ENCODE measurements around the gene ARHGAP30. TPM values are rescaled to one million over a fixed set of nuclear protein-coding genes. Genes with fewer than 3 reads are reported as not detected.

Gene ARHGAP30
- total RNA-seq, 2 experiments from 2014 or later: 125 to 165 TPM

DNA sequence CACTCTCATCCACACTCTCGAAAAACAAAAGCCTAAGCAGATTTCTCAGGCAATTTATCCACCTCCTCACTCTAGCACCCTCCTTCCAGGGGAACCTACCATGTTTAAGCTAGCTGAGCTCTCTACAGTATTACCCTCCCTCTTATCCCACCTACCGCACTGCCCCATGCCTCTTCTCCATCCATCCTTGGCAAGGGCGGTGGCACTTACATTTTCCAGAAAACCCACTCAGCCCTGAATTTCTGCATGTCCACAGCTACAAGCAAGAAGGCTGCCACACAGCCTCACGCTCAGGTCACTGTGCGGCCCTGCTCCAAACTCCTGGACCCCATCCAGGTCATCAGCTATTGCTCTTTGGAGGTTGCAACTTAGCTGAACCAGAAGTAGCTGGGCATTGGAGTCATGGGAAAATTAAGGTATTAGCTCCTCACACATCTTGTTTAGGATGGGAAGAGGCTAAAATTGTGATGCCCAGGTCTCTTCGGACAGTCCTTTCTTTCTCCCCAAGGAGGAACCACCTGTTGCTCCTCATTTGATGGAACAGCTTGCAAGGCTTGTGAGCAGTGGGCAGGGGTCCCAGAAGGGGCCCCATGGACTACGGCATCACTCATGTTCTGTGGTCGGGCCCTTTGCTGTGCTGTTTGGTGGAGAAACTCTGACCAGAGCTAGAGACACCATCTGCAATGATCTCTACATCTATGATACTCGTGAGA is 29.6 kb upstream of the ARHGAP30 start:
- Mint-ChIP-seq H3K4me3 (peak overlapping the region; percentile 47), H3K27ac (no peak overlapping the region)

DNA sequence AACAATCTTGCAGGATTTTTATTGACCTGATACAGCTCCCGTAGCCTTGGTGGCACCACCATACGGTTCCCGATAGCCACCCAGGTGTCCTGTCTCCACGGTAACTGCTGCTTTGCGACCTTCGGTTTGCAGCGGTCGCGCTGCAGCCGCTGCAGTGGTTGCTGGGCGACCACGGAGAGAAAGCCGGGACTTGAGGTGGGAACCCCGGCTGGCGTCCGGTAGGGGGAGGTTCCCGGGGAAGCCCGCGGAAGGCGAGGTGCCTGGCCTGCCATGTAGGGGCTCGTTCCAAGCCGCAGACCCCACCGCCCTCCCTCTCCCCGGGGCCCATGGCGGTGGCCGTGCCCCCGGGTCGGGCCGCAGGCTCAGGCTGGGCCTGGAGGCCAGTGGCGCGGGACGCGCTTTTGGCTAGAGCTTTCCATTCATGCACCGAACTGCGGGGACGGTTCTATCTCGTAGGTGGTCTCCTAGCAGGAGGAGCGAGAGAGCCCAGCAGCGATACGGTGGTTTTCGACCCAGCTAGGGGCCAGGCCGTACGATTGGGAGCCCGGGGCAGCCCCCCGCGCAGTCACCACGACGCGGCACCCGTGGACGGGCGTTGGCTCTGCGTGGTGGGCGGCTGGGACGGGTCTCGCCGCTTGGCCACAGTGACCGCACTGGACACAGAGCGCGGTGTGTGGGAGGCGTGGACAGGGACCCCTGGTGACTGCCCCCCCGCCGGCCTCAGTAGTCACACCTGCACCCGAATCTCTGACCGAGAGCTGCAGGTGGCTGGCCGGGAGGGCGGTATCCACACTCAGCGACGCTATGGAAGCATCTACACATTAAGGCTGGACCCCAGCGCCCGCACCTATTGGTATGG is 28.7 kb upstream of the ARHGAP30 start, which contains the start of gene KLHDC9:
KLHDC9 (plus strand) TSS at position 152 of the 859 bp plus-strand sequence; CDS start at position 327, 175 bp downstream.
- ChIA-PET POLR2A (interaction anchor here (0.6 to 1.4 kb wide), 7 partner anchors 19 to 84 kb away, joined by 3 to 4 read pairs (median 3); partner anchors contain the start of gene TSTD1), CTCF (interaction anchor here (0.6 to 9.6 kb wide), 27 partner anchors 10 to 321 kb away, joined by 3 to 126 read pairs (median 4); partner anchors contain the start of genes ARHGAP30, ITLN2, PPOX and TOMM40L)
- DNase-seq: peak; percentile 84
- intact Hi-C loops (cut with DNase I, micrococcal nuclease): loop anchor here (2.0 to 5.0 kb wide), 2 partner anchors 34 to 261 kb away; partner anchors contain the start of gene DEDD (in 2 of the 2)
- Mint-ChIP-seq H3K9me3 (ENCODE audit: low read depth) (no peaks in the 10 kb centered on the region), H3K27ac (peak within 1 kb of the TSS; percentile 73), H3K4me1 (peaks cover 34% of the 10 kb centered on the region), H3K27me3 (no peaks in the 10 kb centered on the region), H3K36me3 (ENCODE audit: low read depth) (peaks cover 32% of the 10 kb centered on the region), H3K4me3 (peak within 1 kb of the TSS; percentile 71)
- ATAC-seq: peak; percentile 82

More for the DNA sequence above, 29.6 kb upstream of the ARHGAP30 start:
- Mint-ChIP-seq H3K36me3 (ENCODE audit: low read depth) (peaks cover 34% of the 10 kb centered on the region), H3K9me3 (ENCODE audit: low read depth) (no peaks in the 10 kb centered on the region), H3K27me3 (no peaks in the 10 kb centered on the region), H3K4me1 (peaks cover 29% of the 10 kb centered on the region)
- ATAC-seq: no peak
- CTCF ChIA-PET: interaction anchor here (0.7 to 9.6 kb wide), 11 partner anchors 14 to 310 kb away, joined by 3 to 126 read pairs (median 7); partner anchors contain the start of genes ARHGAP30, ITLN2, TSTD1 and USF1
- POLR2A ChIA-PET: interaction anchor here (1.0 kb wide), 1 partner anchor 32 kb away, joined by 3 read pairs; no protein-coding TSS in a partner anchor
- intact Hi-C loops (cut with DNase I, micrococcal nuclease): loop anchor here (2.0 to 5.0 kb wide), 2 partner anchors 34 to 262 kb away; partner anchors contain the start of gene DEDD (in 2 of the 2)
- no peak for DNase-seq

DNA sequence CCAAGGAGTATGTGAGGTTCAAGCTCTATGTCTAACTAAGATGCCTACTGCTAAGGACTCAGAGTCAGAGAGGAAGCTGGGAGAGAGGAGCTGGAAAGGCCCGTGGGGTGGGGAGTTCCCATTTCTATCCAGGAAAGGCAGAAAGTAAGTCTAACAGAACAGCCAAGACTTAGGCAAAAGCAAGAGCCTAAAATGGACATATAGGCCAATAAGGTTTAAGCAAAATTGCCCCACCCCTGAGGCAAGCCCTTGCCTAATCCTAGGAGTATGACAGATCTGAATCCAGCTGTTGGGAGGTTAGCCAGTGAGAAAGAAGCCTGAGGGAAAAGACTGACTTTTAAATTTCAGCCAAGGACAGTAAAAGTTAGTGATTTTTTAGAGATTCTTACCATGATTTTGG is 26.8 kb upstream of the ARHGAP30 start:
- H3K27me3 Mint-ChIP-seq: no peaks in the 10 kb centered on the region
- H3K27ac Mint-ChIP-seq: no peak overlapping the region
- intact Hi-C loops (cut with DNase I, micrococcal nuclease): loop anchor here (2.0 to 5.0 kb wide), 3 partner anchors 28 to 259 kb away; partner anchors contain the start of gene ARHGAP30 (in 1 of the 2)
- peaks cover 23% of the 10 kb centered on the region for H3K36me3 Mint-ChIP-seq (ENCODE audit: low read depth)
- H3K9me3 Mint-ChIP-seq (ENCODE audit: low read depth): no peaks in the 10 kb centered on the region
- no peak for DNase-seq
- ChIA-PET POLR2A (no interaction called here), CTCF (interaction anchor here (0.6 to 9.6 kb wide), 22 partner anchors 9 to 320 kb away, joined by 3 to 126 read pairs (median 6); partner anchors contain the start of genes ARHGAP30, F11R, ITLN2 and PPOX)
- H3K4me3 Mint-ChIP-seq: no peak overlapping the region
- ATAC-seq: no peak
- peaks cover 52% of the 10 kb centered on the region for H3K4me1 Mint-ChIP-seq

DNA sequence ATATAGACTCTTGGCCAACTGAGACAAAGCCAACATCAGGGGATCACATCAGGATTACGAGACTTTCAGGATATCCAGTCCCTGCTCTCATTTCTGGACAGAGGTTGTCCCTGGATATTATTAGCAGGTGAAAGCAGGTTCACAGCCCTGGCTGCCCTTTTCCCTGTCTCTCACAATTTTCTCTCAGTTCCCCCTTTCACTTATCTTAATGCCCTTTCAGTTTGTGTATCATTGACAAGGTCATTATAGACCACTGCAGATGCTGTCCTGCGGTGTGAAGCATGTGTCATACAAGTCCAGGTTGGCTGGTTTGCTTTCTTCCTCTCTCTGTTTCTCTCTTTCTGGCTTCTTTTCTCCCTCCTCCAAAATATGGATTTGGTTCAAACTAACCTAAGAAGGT is 26.3 kb upstream of the ARHGAP30 start:
- no peaks in the 10 kb centered on the region for H3K9me3 Mint-ChIP-seq (ENCODE audit: low read depth)
- POLR2A ChIA-PET: no interaction called here
- peaks cover 58% of the 10 kb centered on the region for H3K4me1 Mint-ChIP-seq
- no peak overlapping the region for H3K27ac Mint-ChIP-seq
- DNase-seq (no peak), ATAC-seq (no peak)
- H3K36me3 Mint-ChIP-seq (ENCODE audit: low read depth): peaks cover 19% of the 10 kb centered on the region
- no peak overlapping the region for H3K4me3 Mint-ChIP-seq
- intact Hi-C loops (cut with DNase I, micrococcal nuclease): loop anchor here (2.0 to 5.0 kb wide), 3 partner anchors 27 to 259 kb away; partner anchors contain the start of gene ARHGAP30 (in 1 of the 2)
- CTCF ChIA-PET: interaction anchor here (0.8 to 9.6 kb wide), 11 partner anchors 16 to 306 kb away, joined by 3 to 126 read pairs (median 15); partner anchors contain the start of genes ARHGAP30, ITLN2, PPOX and TSTD1
- H3K27me3 Mint-ChIP-seq: no peaks in the 10 kb centered on the region

DNA sequence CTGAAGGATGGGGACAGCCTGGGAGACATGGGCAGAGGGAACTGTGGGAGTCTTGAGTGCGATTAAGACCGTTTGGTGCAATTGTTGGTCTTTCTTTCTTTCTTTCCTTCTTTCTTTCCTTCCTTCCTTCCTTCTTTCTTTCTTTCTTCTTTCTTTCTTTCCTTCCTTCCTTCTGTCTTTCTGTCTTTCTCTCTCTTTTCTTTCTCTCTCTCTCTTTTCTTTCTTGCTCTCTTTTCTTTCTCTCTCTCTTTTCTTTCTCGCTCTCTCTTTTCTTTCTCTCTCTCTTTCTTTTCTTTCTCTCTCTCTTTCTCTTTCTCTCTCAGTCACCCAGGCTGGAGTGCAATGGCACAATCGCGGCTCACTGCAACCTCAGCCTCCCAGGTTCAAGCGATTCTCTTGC is 25.5 kb upstream of the ARHGAP30 start:
- no peak overlapping the region for H3K4me3 Mint-ChIP-seq
- no peak overlapping the region for H3K27ac Mint-ChIP-seq
- ChIA-PET POLR2A (no interaction called here), CTCF (interaction anchor here (0.6 to 9.6 kb wide), 6 partner anchors 25 to 98 kb away, joined by 3 to 126 read pairs (median 15); partner anchors contain the start of genes ARHGAP30 and USF1)
- peaks cover 13% of the 10 kb centered on the region for H3K36me3 Mint-ChIP-seq (ENCODE audit: low read depth)
- no peaks in the 10 kb centered on the region for H3K9me3 Mint-ChIP-seq (ENCODE audit: low read depth)
- ATAC-seq (no peak), DNase-seq (no peak)
- no peaks in the 10 kb centered on the region for H3K27me3 Mint-ChIP-seq
- intact Hi-C loops (cut with DNase I, micrococcal nuclease): loop anchor here (5.0 kb wide), 1 partner anchor 258 kb away; no protein-coding TSS in a partner anchor
- peaks cover 65% of the 10 kb centered on the region for H3K4me1 Mint-ChIP-seq

DNA sequence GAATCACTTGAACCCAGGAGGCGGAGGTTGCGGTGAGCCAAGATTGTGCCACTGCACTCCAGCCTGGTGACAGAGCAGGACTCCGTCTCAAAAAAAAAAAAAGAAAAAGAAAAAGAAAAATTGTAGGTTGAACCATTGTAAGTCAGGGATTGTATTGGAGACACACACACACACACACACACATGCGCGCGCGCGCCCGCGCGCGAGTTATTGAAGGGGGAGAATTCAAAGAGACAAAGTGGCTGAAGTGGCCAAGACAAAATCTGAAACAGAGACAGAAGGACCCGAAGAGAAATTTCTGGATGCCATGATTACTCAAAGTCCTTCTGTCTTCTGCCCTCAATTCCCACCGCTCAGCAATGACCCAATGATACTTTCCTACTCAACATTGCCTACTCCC is 24.8 kb upstream of the ARHGAP30 start:
- H3K27ac Mint-ChIP-seq: no peak overlapping the region
- no peaks in the 10 kb centered on the region for H3K27me3 Mint-ChIP-seq
- intact Hi-C loops (cut with DNase I, micrococcal nuclease): no loop called here
- CTCF ChIA-PET: interaction anchor here (0.6 to 9.6 kb wide), 4 partner anchors 25 to 106 kb away, joined by 3 to 126 read pairs (median 4); partner anchors contain the start of gene ARHGAP30
- no peak overlapping the region for H3K4me3 Mint-ChIP-seq
- no peaks in the 10 kb centered on the region for H3K9me3 Mint-ChIP-seq (ENCODE audit: low read depth)
- no peak for ATAC-seq
- POLR2A ChIA-PET: no interaction called here
- DNase-seq: no peak
- peaks cover 5% of the 10 kb centered on the region for H3K36me3 Mint-ChIP-seq (ENCODE audit: low read depth)
- peaks cover 66% of the 10 kb centered on the region for H3K4me1 Mint-ChIP-seq

DNA sequence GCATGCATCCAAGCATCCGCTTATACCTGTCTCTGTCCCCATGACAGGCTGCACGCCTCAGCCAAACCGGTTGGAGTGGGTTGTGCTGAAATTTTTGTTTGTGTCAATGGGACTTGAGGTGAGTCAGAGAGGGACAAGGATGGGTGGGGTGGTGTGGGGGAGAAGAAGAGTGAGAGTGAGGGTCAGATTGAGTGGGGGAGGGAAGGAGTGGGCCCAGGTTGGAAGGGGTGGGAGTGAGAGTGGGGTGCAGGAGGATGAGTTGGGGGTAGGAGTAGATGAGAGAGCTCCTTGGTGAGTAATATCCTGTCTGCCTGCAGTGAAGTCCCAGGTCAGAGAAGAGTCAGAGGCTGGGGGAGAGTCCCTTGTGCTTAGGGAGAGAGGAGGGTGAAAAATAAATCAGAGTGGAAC is 22.9 kb upstream of the ARHGAP30 start:
- Mint-ChIP-seq H3K4me3 (no peak overlapping the region), H3K36me3 (ENCODE audit: low read depth) (no peaks in the 10 kb centered on the region), H3K4me1 (peaks cover 57% of the 10 kb centered on the region), H3K9me3 (ENCODE audit: low read depth) (no peaks in the 10 kb centered on the region), H3K27me3 (no peaks in the 10 kb centered on the region), H3K27ac (peak overlapping the region; percentile 63)
- ChIA-PET POLR2A (interaction anchor here (0.6 to 1.2 kb wide), 6 partner anchors 12 to 274 kb away, joined by 3 to 6 read pairs (median 5); partner anchors contain the start of genes ARHGAP30 and USF1), CTCF (interaction anchor here (0.6 to 9.6 kb wide), 10 partner anchors 12 to 406 kb away, joined by 3 to 126 read pairs (median 3); partner anchors contain the start of gene ARHGAP30)
- peak; percentile 74 for DNase-seq
- intact Hi-C loops (cut with DNase I, micrococcal nuclease): loop anchor here in 1 of 2 experiments (1.0 kb wide), 1 partner anchor 22 kb away; no protein-coding TSS in a partner anchor
- ATAC-seq: peak; percentile 96

DNA sequence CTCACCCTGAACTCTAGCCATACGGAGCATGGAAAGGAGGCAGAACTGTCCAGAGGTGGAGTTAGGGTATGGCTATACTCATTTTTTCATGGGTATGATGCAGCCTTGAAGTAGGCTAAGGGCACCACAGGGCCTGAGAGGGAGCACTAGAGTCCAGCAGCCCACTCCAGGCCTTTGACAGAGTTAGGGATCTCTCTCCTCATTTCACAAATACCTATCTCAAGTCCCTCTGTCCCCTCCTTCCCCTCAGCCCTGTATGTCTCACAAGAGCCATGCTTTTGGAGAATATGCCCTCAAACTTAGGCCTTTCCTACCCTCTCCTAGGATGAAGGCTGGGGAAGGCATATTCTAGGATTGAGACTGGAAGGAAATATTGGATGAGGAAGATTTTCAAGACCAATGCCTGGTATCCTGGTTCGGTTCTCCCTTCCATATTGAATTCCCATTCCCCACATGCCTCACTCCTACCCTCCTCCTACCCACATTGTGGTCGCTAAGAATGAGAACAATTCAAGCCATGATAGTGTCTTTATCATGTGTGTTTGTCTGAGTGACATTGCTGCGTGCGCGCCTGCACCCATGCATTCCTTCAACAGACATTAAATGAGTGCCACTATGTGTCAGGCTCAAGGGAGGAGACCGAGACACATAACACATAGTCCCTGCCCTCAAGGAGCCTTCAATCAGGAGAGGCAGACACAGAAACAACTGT is 22.3 kb upstream of the ARHGAP30 start:
- Mint-ChIP-seq H3K36me3 (ENCODE audit: low read depth) (no peaks in the 10 kb centered on the region), H3K27me3 (no peaks in the 10 kb centered on the region), H3K4me3 (no peak overlapping the region), H3K4me1 (peaks cover 50% of the 10 kb centered on the region), H3K9me3 (ENCODE audit: low read depth) (no peaks in the 10 kb centered on the region), H3K27ac (peak overlapping the region; percentile 63)
- ChIA-PET POLR2A (interaction anchor here (1.0 to 1.2 kb wide), 3 partner anchors 22 to 275 kb away, joined by 4 to 6 read pairs (median 5); partner anchors contain the start of genes ARHGAP30 and USF1), CTCF (interaction anchor here (0.6 to 9.6 kb wide), 8 partner anchors 22 to 406 kb away, joined by 3 to 126 read pairs (median 3); partner anchors contain the start of gene ARHGAP30)
- peak; percentile 11 for ATAC-seq
- DNase-seq: no peak
- intact Hi-C loops (cut with DNase I, micrococcal nuclease): loop anchor here in 1 of 2 experiments (1.0 kb wide), 1 partner anchor 22 kb away; no protein-coding TSS in a partner anchor

DNA sequence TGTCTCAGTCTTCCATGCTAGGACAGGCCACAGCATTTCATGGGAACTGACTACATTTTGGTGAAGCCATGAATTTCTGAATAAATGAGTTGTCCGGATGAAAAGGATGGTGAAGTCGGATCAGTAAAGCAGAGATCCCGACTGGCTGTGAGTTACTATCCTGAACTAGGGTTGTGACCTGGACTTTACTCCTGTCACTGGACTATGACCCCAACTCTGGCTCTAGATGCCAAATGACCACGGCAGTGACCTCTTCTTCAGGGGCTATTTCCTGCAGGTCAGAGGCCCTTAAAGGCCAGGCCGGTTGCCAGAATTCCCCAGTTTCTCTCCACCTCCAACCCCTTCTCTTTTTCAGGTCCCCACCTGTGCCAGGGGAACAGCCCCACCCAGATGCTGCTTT is 21.4 kb upstream of the ARHGAP30 start:
- ATAC-seq (no peak), DNase-seq (no peak)
- Mint-ChIP-seq H3K9me3 (ENCODE audit: low read depth) (no peaks in the 10 kb centered on the region), H3K36me3 (ENCODE audit: low read depth) (no peaks in the 10 kb centered on the region), H3K4me3 (no peak overlapping the region), H3K27ac (no peak overlapping the region), H3K4me1 (peaks cover 42% of the 10 kb centered on the region), H3K27me3 (no peaks in the 10 kb centered on the region)
- ChIA-PET CTCF (interaction anchor here (0.6 kb wide), 1 partner anchor 62 kb away, joined by 3 read pairs; no protein-coding TSS in a partner anchor), POLR2A (interaction anchor here (0.9 kb wide), 1 partner anchor 45 kb away, joined by 3 read pairs; the partner anchor contains the start of gene USF1)
- intact Hi-C loops (cut with DNase I, micrococcal nuclease): no loop called here

DNA sequence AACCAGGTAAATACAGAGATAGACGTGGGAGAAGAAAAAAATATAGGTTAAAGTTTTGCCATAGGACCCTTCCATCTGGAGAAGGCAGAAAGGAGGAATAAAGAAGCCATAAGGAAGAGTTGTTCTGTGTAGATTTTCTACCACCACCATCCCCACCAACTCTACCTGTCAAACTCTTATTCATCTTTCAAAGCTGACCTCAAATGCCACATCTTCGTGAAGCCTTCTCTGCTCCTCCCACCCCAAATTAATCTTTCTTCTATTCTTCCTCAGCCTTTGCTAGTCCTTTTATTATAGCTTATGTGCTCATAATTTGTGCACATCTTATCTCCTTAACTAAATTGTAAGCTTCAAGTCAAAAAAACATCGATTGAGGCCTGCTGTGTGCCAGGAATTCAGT is 20.9 kb upstream of the ARHGAP30 start:
- Mint-ChIP-seq H3K9me3 (ENCODE audit: low read depth) (no peaks in the 10 kb centered on the region), H3K27ac (no peak overlapping the region), H3K36me3 (ENCODE audit: low read depth) (no peaks in the 10 kb centered on the region), H3K4me3 (no peak overlapping the region), H3K4me1 (peaks cover 42% of the 10 kb centered on the region), H3K27me3 (no peaks in the 10 kb centered on the region)
- ChIA-PET CTCF (interaction anchor here (0.6 kb wide), 4 partner anchors 48 to 139 kb away, joined by 3 read pairs; no protein-coding TSS in a partner anchor), POLR2A (interaction anchor here (0.9 kb wide), 1 partner anchor 45 kb away, joined by 3 read pairs; the partner anchor contains the start of gene USF1)
- ATAC-seq: no peak
- no peak for DNase-seq
- intact Hi-C loops (cut with DNase I, micrococcal nuclease): no loop called here
